Ascending aorta (tissue), 2 donors: Measurements from ENCODE around the gene PGC. TPM values are rescaled to one million over a fixed set of nuclear protein-coding genes. Genes with fewer than 3 reads are reported as not detected.

Experiments used
- DNase-seq, 2 donors: peaks; one replicate each; pipeline ENCODE4 v3.0.0-alpha.2; 2019; ENCODE audit warnings: low spot score in 2 of 2
- H3K27ac ChIP-seq, 2 donors: fragments of 200-600 bp; sonication (generic); one replicate each; pipeline ENCODE4 v1.5.1; 2016 to 2017; ENCODE audit warnings: mild to moderate bottlenecking in 1 of 2
- H3K27me3 ChIP-seq: fragments of 200-600 bp; sonication (generic); one replicate; pipeline ENCODE4 v1.5.1; 2017
- H3K36me3 ChIP-seq, 2 donors: fragments of 200-600 bp; sonication (generic); one replicate each; pipeline ENCODE4 v1.5.1; 2016
- H3K4me1 ChIP-seq, 2 donors: fragments of 200-600 bp; sonication (generic); one replicate each; pipeline ENCODE4 v1.5.1; 2016 to 2017; ENCODE audit warnings: mild to moderate bottlenecking in 1 of 2
- H3K4me3 ChIP-seq, 2 donors: fragments of 200-600 bp; sonication (generic); one replicate each; pipeline ENCODE4 v1.5.1; 2016 to 2017; ENCODE audit warnings: mild to moderate bottlenecking in 1 of 2
- H3K9me3 ChIP-seq, 2 donors: fragments of 200-600 bp; sonication (generic); one replicate each; pipeline ENCODE4 v1.5.1; 2016
- intact Hi-C: fragments of 100-400 bp; cut with DNase I; formaldehyde crosslinking; loops from one replicate; pipeline ENCODE4 v1.15.1; 2023
- total RNA-seq: library from RNA; depleted of rRNA; stranded (reverse); fragments of >200 nt; gene quantifications from one replicate; pipeline ENCODE4 v1.1.0, GENCODE V29; 2016
- TF ChIP-seq, protein P1 (sequence below), 3 experiments: fragments of 200-600 bp in 2 of 3; fragments of 450-650 bp in 1 of 3; sonication (generic) in 2 of 3; IDR thresholded peaks; one replicate each; pipeline ENCODE4 v1.5.1; 2016 to 2019; ENCODE audit warnings: antibody characterized with exemption in 3 of 3, mild to moderate bottlenecking in 1 of 3, moderate library complexity in 1 of 3

PGC gene
- total RNA-seq, 1 donor from 2014 or later = 0.53 TPM

DNA sequence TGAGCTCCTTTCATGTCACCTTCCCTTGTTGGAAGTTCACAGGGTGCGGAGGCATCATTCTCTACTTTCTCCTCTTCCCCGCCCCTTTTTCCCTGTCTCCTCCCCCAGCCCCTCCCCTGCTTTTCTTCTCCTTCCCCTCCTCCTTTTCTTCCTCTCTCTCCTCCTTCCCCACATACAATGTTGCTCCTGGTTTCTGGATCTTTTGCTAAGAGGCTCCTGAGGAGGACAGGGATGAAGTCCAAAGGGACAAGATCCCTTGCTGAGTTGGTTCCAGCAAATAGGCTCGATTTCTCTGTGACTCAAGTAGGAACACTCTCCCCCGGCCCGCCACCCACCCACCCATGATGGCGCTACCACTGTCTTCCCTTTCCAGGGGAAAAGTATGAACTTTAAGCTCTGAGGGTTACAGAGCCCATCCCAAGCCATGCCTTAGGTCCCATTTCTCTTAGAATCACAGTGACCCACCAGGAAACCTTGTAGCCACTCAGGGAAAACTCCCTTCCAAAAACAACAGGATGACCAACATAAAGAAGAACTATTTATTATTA, 10.9 kb downstream of the PGC start:
- peaks cover 0 to 23% of the 10 kb centered on the region in 2 donors for H3K4me1 ChIP-seq
- no peak overlapping the region for H3K27ac ChIP-seq
- peak overlapping the region in 1 of 2 donors; percentile 92 for H3K4me3 ChIP-seq
- TF ChIP-seq, protein P1, sequence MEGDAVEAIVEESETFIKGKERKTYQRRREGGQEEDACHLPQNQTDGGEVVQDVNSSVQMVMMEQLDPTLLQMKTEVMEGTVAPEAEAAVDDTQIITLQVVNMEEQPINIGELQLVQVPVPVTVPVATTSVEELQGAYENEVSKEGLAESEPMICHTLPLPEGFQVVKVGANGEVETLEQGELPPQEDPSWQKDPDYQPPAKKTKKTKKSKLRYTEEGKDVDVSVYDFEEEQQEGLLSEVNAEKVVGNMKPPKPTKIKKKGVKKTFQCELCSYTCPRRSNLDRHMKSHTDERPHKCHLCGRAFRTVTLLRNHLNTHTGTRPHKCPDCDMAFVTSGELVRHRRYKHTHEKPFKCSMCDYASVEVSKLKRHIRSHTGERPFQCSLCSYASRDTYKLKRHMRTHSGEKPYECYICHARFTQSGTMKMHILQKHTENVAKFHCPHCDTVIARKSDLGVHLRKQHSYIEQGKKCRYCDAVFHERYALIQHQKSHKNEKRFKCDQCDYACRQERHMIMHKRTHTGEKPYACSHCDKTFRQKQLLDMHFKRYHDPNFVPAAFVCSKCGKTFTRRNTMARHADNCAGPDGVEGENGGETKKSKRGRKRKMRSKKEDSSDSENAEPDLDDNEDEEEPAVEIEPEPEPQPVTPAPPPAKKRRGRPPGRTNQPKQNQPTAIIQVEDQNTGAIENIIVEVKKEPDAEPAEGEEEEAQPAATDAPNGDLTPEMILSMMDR (IDR thresholded peaks at IDR 0.05) = no peak
- no peaks in the 10 kb centered on the region for H3K9me3 ChIP-seq
- no peak for DNase-seq
- H3K27me3 ChIP-seq = no peaks in the 10 kb centered on the region
- no peaks in the 10 kb centered on the region for H3K36me3 ChIP-seq
- intact Hi-C loops = loop anchor here (5.0 to 10.0 kb wide), 2 partner anchors 661 to 826 kb away; partner anchors contain the start of genes NFYA, OARD1 and UBR2

DNA sequence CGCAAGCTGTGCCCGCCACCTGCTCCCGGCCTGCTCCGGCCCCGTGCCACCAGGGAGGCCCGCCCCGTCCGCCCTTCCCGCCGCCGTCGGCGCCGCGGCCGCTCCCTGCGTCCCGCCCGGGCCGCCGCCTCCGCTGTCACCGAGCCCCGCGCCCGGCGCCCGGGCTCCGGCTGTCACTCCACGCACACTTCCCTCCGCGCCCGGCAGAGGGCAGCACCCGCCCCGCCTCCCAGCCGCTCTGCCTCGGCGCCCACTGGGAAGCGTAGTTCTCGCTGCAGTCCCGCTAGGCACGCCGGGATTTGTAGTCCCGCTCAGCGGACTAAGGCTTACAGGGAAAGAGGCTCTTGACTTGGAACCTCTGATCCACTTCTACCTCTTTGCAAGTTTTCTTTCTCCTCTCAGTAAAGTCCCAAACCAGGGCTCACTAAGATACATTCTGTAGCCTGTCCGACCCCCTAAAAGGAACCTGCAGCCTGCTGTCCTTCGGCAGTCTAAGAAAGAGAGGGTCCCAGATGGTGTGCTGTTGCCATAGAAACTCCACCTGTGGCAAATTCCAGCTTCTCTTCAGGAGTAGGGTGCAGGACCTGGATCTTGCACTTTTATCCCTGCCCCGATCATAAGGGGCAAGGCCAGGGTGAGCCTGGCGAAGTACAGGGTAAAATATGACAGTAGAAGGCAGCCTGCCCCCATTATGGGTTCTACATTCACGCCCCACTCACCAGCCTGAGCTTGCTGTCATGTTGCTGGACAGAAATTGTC, 11.6 kb downstream of the PGC start, which contains the start of gene TFEB:
Gene TFEB (minus strand): TSS at position 182 of the 759 bp plus-strand sequence. CDS start 44,395 bp downstream, outside the sequence.
- H3K36me3 ChIP-seq = no peaks in the 10 kb centered on the region
- peak within 1 kb of the TSS; percentile 90 to 99 for H3K27ac ChIP-seq
- DNase-seq = peak; percentile 77 to 97
- no peaks in the 10 kb centered on the region for H3K9me3 ChIP-seq
- intact Hi-C loops = loop anchor here (1.0 to 10.0 kb wide), 6 partner anchors 12 to 827 kb away; partner anchors contain the start of genes FRS3, NFYA, OARD1 and TOMM6
- peaks cover 0 to 27% of the 10 kb centered on the region in 2 donors for H3K4me1 ChIP-seq
- H3K27me3 ChIP-seq = no peaks in the 10 kb centered on the region
- H3K4me3 ChIP-seq = peak within 1 kb of the TSS; percentile 92 to 93
- TF ChIP-seq, protein P1 (IDR thresholded peaks at IDR 0.05) = peak; percentile 86 to 99 (median 86)

DNA sequence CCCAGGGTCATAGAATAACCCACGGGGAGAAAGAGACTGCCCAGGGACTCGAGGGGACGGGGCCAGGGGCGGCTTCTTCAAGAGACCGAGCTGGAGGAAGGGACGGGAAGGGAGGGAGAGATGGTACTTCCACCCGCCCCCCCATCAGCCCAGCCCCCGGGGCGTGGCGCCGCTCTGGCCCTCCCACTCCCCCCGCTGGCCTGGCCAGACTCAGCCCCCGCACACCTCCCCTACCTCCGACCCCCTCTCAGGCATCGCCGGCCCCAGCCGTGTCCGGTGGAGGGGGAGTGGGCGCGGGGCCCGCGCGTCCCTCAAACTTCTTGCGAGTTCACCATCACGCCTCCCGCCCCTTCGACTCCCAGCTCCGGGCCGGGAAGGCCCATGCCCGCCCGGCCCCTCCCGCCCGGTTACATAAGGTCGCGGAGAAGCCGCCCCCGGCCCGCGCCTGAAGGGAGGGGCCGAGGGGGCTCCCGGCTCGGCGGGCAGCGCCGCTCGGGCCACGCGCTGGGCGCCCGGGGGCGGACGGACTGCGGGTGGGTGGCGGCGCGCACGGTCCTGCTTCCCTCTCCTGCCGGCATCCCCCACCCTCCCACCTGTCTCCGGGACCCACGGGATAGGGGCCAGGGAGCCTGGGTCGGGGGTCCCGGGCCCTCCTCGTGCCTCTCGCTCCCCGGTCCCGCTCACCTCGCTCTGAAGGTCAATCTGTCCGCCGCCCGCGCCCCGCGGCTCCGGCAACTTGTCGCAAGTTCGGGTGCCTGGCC, 12.4 kb downstream of the PGC start:
- intact Hi-C loops = loop anchor here (1.0 to 10.0 kb wide), 6 partner anchors 12 to 827 kb away; partner anchors contain the start of genes FRS3, NFYA, OARD1 and TOMM6
- Histone ChIP-seq H3K4me3 (peak overlapping the region; percentile 92 to 93), H3K36me3 (no peaks in the 10 kb centered on the region), H3K27me3 (no peaks in the 10 kb centered on the region), H3K9me3 (no peaks in the 10 kb centered on the region), H3K4me1 (peaks cover 0 to 30% of the 10 kb centered on the region in 2 donors), H3K27ac (peak overlapping the region; percentile 90 to 99)
- TF ChIP-seq, protein P1 (IDR thresholded peaks at IDR 0.05) = no peak
- DNase-seq = peak; percentile 35 to 89

DNA sequence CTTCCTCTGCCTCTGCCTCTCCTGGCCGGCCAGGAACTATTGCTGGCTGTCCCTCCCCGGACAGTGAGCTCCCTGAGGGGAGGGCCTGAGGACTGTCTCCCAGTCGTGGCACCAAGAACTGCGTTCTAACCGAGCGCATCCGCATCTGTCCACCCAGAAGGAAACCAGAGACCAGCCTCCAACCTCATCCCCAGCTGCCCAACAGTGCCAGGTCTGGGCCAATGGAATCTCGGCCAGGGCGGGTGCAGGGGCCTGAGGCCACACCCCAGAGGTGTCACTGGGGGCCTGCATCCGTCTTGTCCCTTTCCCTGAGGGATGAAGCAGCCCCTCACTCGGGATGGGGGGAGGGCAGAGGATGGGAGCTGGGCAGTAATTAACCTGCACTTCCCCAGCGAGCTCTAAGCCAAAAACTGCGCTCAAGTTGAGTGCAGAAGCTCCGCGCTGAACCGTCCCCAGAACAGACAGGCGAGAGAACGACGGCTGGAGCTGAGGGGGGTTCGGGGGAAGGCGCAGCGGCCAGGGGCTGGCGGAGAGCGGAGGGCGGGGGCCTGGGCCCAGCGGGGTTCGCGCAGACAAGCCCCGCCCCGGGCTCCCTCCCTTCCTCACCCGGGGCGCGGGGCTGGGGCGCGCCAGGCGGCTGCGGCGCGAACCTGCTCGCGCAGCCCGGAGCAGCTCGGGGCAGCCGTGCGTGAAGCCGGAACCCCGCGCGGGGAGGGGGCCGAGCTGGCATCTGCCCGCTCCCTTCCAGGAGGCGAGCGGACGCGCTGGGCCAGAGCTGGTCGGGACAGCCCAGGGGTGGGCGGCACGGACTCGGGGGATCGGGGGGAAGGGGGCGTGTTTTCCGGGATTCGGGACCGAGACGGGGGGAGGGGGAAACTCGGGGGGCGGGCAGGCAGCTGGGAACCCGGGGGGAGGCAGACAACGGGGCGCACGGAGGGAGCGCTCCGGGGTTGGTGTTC, 13.2 kb downstream of the PGC start:
- peak overlapping the region; percentile 92 to 93 for H3K4me3 ChIP-seq
- intact Hi-C loops = loop anchor here (1.0 to 10.0 kb wide), 3 partner anchors 21 to 659 kb away; partner anchors contain the start of genes FRS3, NFYA and OARD1

More for the DNA sequence above, 13.2 kb downstream of the PGC start:
- H3K27ac ChIP-seq = peak overlapping the region; percentile 90 to 99
- no peaks in the 10 kb centered on the region for H3K9me3 ChIP-seq
- H3K36me3 ChIP-seq = no peaks in the 10 kb centered on the region
- H3K27me3 ChIP-seq = no peaks in the 10 kb centered on the region
- DNase-seq = peak; percentile 39 to 83
- TF ChIP-seq, protein P1 (IDR thresholded peaks at IDR 0.05) = no peak
- H3K4me1 ChIP-seq = peaks cover 0 to 30% of the 10 kb centered on the region in 2 donors
